SK-N-SH treated with all-trans-retinoic acid at 6 μM for 48 hours (cell line): ENCODE measurements around the gene GSC2.
"Not testable (repeated sequence)": the region's sequence is repeated elsewhere in the genome, so short reads cannot be mapped to it uniquely, and the experiment has no call there.

Source experiments
- ATAC-seq: fragments of 200-7000 bp; cut with Tn5 transposase; 3 replicates; pipeline ENCODE4 v1.9.1; 2020; ENCODE audit warnings: mild to moderate bottlenecking, moderate library complexity
- ARNTL ChIP-seq: fragments of 450-650 bp; formaldehyde crosslinking; IDR thresholded peaks from 2 replicates; pipeline ENCODE4 v1.5.0; 2020; ENCODE audit warnings: low read depth, mild to moderate bottlenecking, moderate library complexity, borderline replicate concordance
- BACH2 ChIP-seq: fragments of 250-450 bp; sonication (Bioruptor Pico); IDR thresholded peaks from 2 replicates; pipeline ENCODE4 v1.9.0; 2021; ENCODE audit warnings: mild to moderate bottlenecking, borderline replicate concordance
- CREB5 ChIP-seq: fragments of 250-450 bp; sonication (Bioruptor Pico); IDR thresholded peaks from 2 replicates; pipeline ENCODE4 v1.5.1; 2020; ENCODE audit warnings: low read depth, mild to moderate bottlenecking, moderate library complexity
- CSDC2 ChIP-seq: fragments of 250-450 bp; sonication (Bioruptor Pico); IDR thresholded peaks from 2 replicates; pipeline ENCODE4 v1.5.0; 2020; ENCODE audit warnings: mild to moderate bottlenecking, moderate library complexity
- ESRRG ChIP-seq: fragments of 250-450 bp; sonication (Bioruptor Pico); IDR thresholded peaks from 2 replicates; pipeline ENCODE4 v1.6.1; 2021; ENCODE audit warnings: mild to moderate bottlenecking
- GLIS3 ChIP-seq: fragments of 250-450 bp; sonication (Bioruptor Pico); IDR thresholded peaks from 2 replicates; pipeline ENCODE4 v1.5.0; 2020; ENCODE audit warnings: mild to moderate bottlenecking, moderate library complexity
- ISL1 ChIP-seq: fragments of 250-450 bp; sonication (Bioruptor Pico); IDR thresholded peaks from 2 replicates; pipeline ENCODE4 v2.1.2; 2022; ENCODE audit warnings: mild to moderate bottlenecking, moderate library complexity
- OSR1 ChIP-seq: fragments of 250-450 bp; sonication (Bioruptor Pico); IDR thresholded peaks from 2 replicates; pipeline ENCODE4 v1.8.0; 2022; ENCODE audit warnings: moderate library complexity, mild to moderate bottlenecking, inconsistent platforms
- PATZ1 ChIP-seq: fragments of 250-450 bp; sonication (Bioruptor Pico); IDR thresholded peaks from 2 replicates; pipeline ENCODE4 v1.8.0; 2020; ENCODE audit warnings: mild to moderate bottlenecking, moderate library complexity, borderline replicate concordance
- POU6F1 ChIP-seq: fragments of 250-450 bp; sonication (Bioruptor Pico); IDR thresholded peaks from 2 replicates; pipeline ENCODE4 v1.8.0; 2021; ENCODE audit warnings: low read depth, mild to moderate bottlenecking, moderate library complexity, borderline replicate concordance
- PPARA ChIP-seq: fragments of 250-450 bp; sonication (Bioruptor Pico); IDR thresholded peaks from 2 replicates; pipeline ENCODE4 v1.5.0; 2020; ENCODE audit warnings: mild to moderate bottlenecking, borderline replicate concordance
- RARB ChIP-seq: fragments of 250-450 bp; sonication (Bioruptor Pico); IDR thresholded peaks from 2 replicates; pipeline ENCODE4 v1.8.0; 2021; ENCODE audit warnings: mild to moderate bottlenecking, moderate library complexity
- SNAI2 ChIP-seq: fragments of 250-450 bp; sonication (Bioruptor Pico); IDR thresholded peaks from 2 replicates; pipeline ENCODE4 v1.5.0; 2020; ENCODE audit warnings: mild to moderate bottlenecking, moderate library complexity
- TOX ChIP-seq: fragments of 250-450 bp; sonication (Bioruptor Pico); IDR thresholded peaks from 2 replicates; pipeline ENCODE4 v1.8.0; 2021; ENCODE audit warnings: mild to moderate bottlenecking, moderate library complexity, borderline replicate concordance
- ZC3H10 ChIP-seq: fragments of 250-450 bp; sonication (Bioruptor Pico); IDR thresholded peaks from 2 replicates; pipeline ENCODE4 v1.5.1; 2021; ENCODE audit warnings: mild to moderate bottlenecking, moderate library complexity
- ZFP30 ChIP-seq: fragments of 450-650 bp; formaldehyde crosslinking; IDR thresholded peaks from 2 replicates; pipeline ENCODE4 v1.5.0; 2022; ENCODE audit warnings: mild to moderate bottlenecking, moderate library complexity
- ZNF565 ChIP-seq: fragments of 450-650 bp; formaldehyde crosslinking; conservative IDR thresholded peaks from 2 replicates; pipeline ENCODE4 v1.5.0; 2020; ENCODE audit warnings: low read depth, mild to moderate bottlenecking, moderate library complexity
- ZNF70 ChIP-seq: fragments of 450-650 bp; formaldehyde crosslinking; IDR thresholded peaks from 2 replicates; pipeline ENCODE4 v1.5.0; 2020; ENCODE audit warnings: mild to moderate bottlenecking, moderate library complexity
- ZNF8 ChIP-seq: fragments of 450-650 bp; formaldehyde crosslinking; IDR thresholded peaks from 2 replicates; pipeline ENCODE4 v1.5.0; 2020; ENCODE audit warnings: mild to moderate bottlenecking, moderate library complexity

Gene GSC2

GRCh38 chr22:19164425-19164824 lies 14.3 kb upstream of the GSC2 start (continued):
- TF ChIP-seq POU6F1 (CRISPR knock-in tag) (no peak), CSDC2 (CRISPR knock-in tag) (no peak), PPARA (CRISPR knock-in tag) (no peak)

GRCh38 chr22:19158649-19159048 lies 8.6 kb upstream of the GSC2 start:
- not testable (repeated sequence) for ATAC-seq

- ATAC-seq = not testable (repeated sequence)
Observed at GRCh38 chr22:19156109-19156508, 6.0 kb upstream of the GSC2 start.

- ATAC-seq = no peak
- TF ChIP-seq ZFP30 = no peak
- TF ChIP-seq ISL1 (CRISPR knock-in tag) = no peak
- no peak for TF ChIP-seq OSR1
- TF ChIP-seq PATZ1 (CRISPR knock-in tag) = no peak
- TF ChIP-seq ZNF70 = no peak
- no peak for TF ChIP-seq ZNF565 (CRISPR knock-in tag)
- no peak for TF ChIP-seq BACH2 (CRISPR knock-in tag)
- no peak for TF ChIP-seq GLIS3 (CRISPR knock-in tag)
- no peak for TF ChIP-seq ESRRG (CRISPR knock-in tag)
- TF ChIP-seq ZC3H10 (CRISPR knock-in tag) = no peak
Observed at GRCh38 chr22:19152942-19153883, 3.1 kb upstream of the GSC2 start.

GRCh38 chr22:19151329-19152191 lies 1.5 kb upstream of the GSC2 start:
- no peak for ATAC-seq
- TF ChIP-seq ZFP30 (no peak), CREB5 (no peak), GLIS3 (CRISPR knock-in tag) (no peak), ESRRG (CRISPR knock-in tag) (no peak), ZNF8 (CRISPR knock-in tag) (no peak)

GRCh38 chr22:19150482-19151328 lies 613 bp upstream of the GSC2 start:
- no peak for ATAC-seq
- TF ChIP-seq RARB (no peak), ZNF70 (no peak), ESRRG (CRISPR knock-in tag) (no peak), SNAI2 (no peak), ARNTL (CRISPR knock-in tag) (no peak), TOX (CRISPR knock-in tag) (no peak), ISL1 (CRISPR knock-in tag) (no peak), GLIS3 (CRISPR knock-in tag) (no peak)
